Endometrial microvascular endothelial cells (primary cell): ENCODE results near the gene VTI1A. TPM values are rescaled to one million over a fixed set of nuclear protein-coding genes. Genes with fewer than 3 reads are reported as not detected.
"Not testable (repeated sequence)": the region's sequence is repeated elsewhere in the genome, so short reads cannot be mapped to it uniquely, and the experiment has no call there.

ENCODE experiments used
- in situ Hi-C: cut with HindIII; loops from 2 replicates; pipeline ENCODE4 v1.10.0; 2017; ENCODE audit warnings: low sequenced_read_pairs, low pct_unique_long_range_greater_than_20kb; ENCODE audit errors: inconsistent ontology term
- total RNA-seq: library from RNA; depleted of rRNA; stranded (reverse); fragments of >200 nt; gene quantifications from one replicate; pipeline ENCODE4 v1.2.3, GENCODE V29; 2015; ENCODE audit errors: inconsistent ontology term

Gene VTI1A
- total RNA-seq, 1 donor from 2014 or later = 40.9 TPM

- in situ Hi-C loops = no loop called here
Observed at GRCh38 chr10:112492736-112493135, 45.7 kb downstream of the VTI1A start.

- in situ Hi-C loops = no loop called here
Observed at GRCh38 chr10:112497347-112497950, 50.4 kb downstream of the VTI1A start.

- in situ Hi-C loops = no loop called here
Observed at GRCh38 chr10:112498806-112499205, 51.8 kb downstream of the VTI1A start.

GRCh38 chr10:112499985-112500384, 53.0 kb downstream of the VTI1A start:
- in situ Hi-C loops = not testable (repeated sequence)

GRCh38 chr10:112502536-112502935, 55.5 kb downstream of the VTI1A start:
- in situ Hi-C loops = no loop called here

- in situ Hi-C loops = no loop called here
Observed at GRCh38 chr10:112503643-112504042, 56.6 kb downstream of the VTI1A start.

- in situ Hi-C loops = no loop called here
Observed at GRCh38 chr10:112507046-112507445, 60.0 kb downstream of the VTI1A start.

- in situ Hi-C loops = no loop called here
Observed at GRCh38 chr10:112507988-112508387, 61.0 kb downstream of the VTI1A start.

GRCh38 chr10:112509558-112510291, 62.7 kb downstream of the VTI1A start:
- in situ Hi-C loops = no loop called here

GRCh38 chr10:112510384-112510783, 63.4 kb downstream of the VTI1A start:
- in situ Hi-C loops = no loop called here

- in situ Hi-C loops = no loop called here
Observed at GRCh38 chr10:112512294-112512693, 65.3 kb downstream of the VTI1A start.

- in situ Hi-C loops = no loop called here
Observed at GRCh38 chr10:112515126-112515525, 68.1 kb downstream of the VTI1A start.

GRCh38 chr10:112515852-112516251, 68.8 kb downstream of the VTI1A start:
- in situ Hi-C loops = no loop called here

GRCh38 chr10:112517451-112517862, 70.4 kb downstream of the VTI1A start:
- in situ Hi-C loops = no loop called here

GRCh38 chr10:112519133-112519761, 72.2 kb downstream of the VTI1A start:
- in situ Hi-C loops = no loop called here

GRCh38 chr10:112520914-112521313, 73.9 kb downstream of the VTI1A start:
- in situ Hi-C loops = no loop called here

- in situ Hi-C loops = no loop called here
Observed at GRCh38 chr10:112524641-112525040, 77.6 kb downstream of the VTI1A start.

- in situ Hi-C loops = no loop called here
Observed at GRCh38 chr10:112525200-112525599, 78.2 kb downstream of the VTI1A start.

- in situ Hi-C loops = no loop called here
Observed at GRCh38 chr10:112526139-112526538, 79.1 kb downstream of the VTI1A start.

- in situ Hi-C loops = no loop called here
Observed at GRCh38 chr10:112526906-112527305, 79.9 kb downstream of the VTI1A start.
